PC-9 (cell line): ENCODE measurements around the gene COL23A1.

ENCODE experiments used
- CTCF ChIP-seq: fragments of 200-600 bp; sonication (generic); conservative IDR thresholded peaks from 2 replicates; pipeline ENCODE4 v1.6.1; 2017; ENCODE audit warnings: mixed run types, antibody characterized with exemption, mild to moderate bottlenecking, moderate library complexity
- EZH2 ChIP-seq: fragments of 200-600 bp; sonication (generic); IDR thresholded peaks from 2 replicates; pipeline ENCODE4 v1.8.0; 2017; ENCODE audit warnings: antibody characterized with exemption, low read depth

GRCh38 chr5:178544166-178544834 lies 45.9 kb downstream of the COL23A1 start:
- TF ChIP-seq CTCF (no peak), EZH2 (no peak)
